Ishikawa (cell line): Measurements from ENCODE around the gene SLC28A1.

Experiments used
- CEBPB ChIP-seq: IDR thresholded peaks from 2 replicates; pipeline ENCODE4 v1.6.1; 2012
- CREB1 ChIP-seq: IDR thresholded peaks from 2 replicates; pipeline ENCODE4 v1.6.1; 2012; ENCODE audit warnings: low read depth
- EGR1 ChIP-seq: IDR thresholded peaks from 2 replicates; pipeline ENCODE4 v1.6.1; 2012
- EP300 ChIP-seq: IDR thresholded peaks from 2 replicates; pipeline ENCODE4 v1.6.1; 2012; ENCODE audit warnings: borderline replicate concordance
- FOXM1 ChIP-seq: IDR thresholded peaks from 2 replicates; pipeline ENCODE4 v1.6.1; 2012; ENCODE audit warnings: low read depth, borderline replicate concordance
- NFIC ChIP-seq: IDR thresholded peaks from 2 replicates; pipeline ENCODE4 v1.6.1; 2012
- RAD21 ChIP-seq: IDR thresholded peaks from 2 replicates; pipeline ENCODE4 v1.6.1; 2012; ENCODE audit warnings: low read depth
- TAF1 ChIP-seq: IDR thresholded peaks from 2 replicates; pipeline ENCODE4 v1.6.1; 2012; ENCODE audit warnings: low read depth, mild to moderate bottlenecking
- TCF12 ChIP-seq: IDR thresholded peaks from 2 replicates; pipeline ENCODE4 v1.6.1; 2012; ENCODE audit warnings: low read depth
- TEAD4 ChIP-seq: IDR thresholded peaks from 2 replicates; pipeline ENCODE4 v1.6.1; 2012
- YY1 ChIP-seq: IDR thresholded peaks from 2 replicates; pipeline ENCODE4 v1.6.1; 2012; ENCODE audit warnings: low read depth
- ZBTB7A ChIP-seq: IDR thresholded peaks from 2 replicates; pipeline ENCODE4 v1.6.1; 2012; ENCODE audit warnings: low read depth
- TF ChIP-seq, protein P1 (sequence below): IDR thresholded peaks from 2 replicates; pipeline ENCODE4 v1.6.1; 2012
- TF ChIP-seq, protein P2 (sequence below): IDR thresholded peaks from 2 replicates; pipeline ENCODE4 v1.6.1; 2012; ENCODE audit warnings: low read depth, mild to moderate bottlenecking
- TF ChIP-seq, protein P3 (sequence below): IDR thresholded peaks from 2 replicates; pipeline ENCODE4 v1.6.1; 2012

SLC28A1 gene

DNA sequence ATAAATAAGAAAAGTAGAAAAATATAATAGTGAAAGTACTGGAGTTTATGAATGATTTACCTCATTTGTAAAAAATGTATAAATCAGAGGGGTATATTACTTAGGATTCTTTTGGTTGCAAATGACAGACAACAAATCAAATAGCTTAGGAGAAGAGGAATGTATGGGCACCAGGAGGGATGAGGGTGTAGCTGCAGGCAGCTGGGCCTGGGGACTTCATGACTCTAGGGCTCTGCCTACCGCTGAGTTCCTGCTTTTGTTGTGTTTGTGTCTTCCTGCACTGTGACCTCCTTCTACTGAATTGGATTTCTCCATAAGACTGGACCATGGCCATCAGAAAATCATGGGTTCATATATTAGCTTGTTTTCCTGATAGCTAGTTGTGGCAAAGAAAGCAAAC lies 69.3 kb downstream of the SLC28A1 start:
- no peak for TF ChIP-seq TAF1
- no peak for TF ChIP-seq EGR1
- no peak for TF ChIP-seq EP300
- TF ChIP-seq CEBPB: no peak
- TF ChIP-seq NFIC: no peak
- no peak for TF ChIP-seq FOXM1
- TF ChIP-seq, protein P1, sequence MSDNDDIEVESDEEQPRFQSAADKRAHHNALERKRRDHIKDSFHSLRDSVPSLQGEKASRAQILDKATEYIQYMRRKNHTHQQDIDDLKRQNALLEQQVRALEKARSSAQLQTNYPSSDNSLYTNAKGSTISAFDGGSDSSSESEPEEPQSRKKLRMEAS: no peak
- TF ChIP-seq ZBTB7A: no peak
- TF ChIP-seq TCF12: no peak
- no peak for TF ChIP-seq YY1
- no peak for TF ChIP-seq CREB1
- TF ChIP-seq RAD21: no peak
- TF ChIP-seq, protein P2, sequence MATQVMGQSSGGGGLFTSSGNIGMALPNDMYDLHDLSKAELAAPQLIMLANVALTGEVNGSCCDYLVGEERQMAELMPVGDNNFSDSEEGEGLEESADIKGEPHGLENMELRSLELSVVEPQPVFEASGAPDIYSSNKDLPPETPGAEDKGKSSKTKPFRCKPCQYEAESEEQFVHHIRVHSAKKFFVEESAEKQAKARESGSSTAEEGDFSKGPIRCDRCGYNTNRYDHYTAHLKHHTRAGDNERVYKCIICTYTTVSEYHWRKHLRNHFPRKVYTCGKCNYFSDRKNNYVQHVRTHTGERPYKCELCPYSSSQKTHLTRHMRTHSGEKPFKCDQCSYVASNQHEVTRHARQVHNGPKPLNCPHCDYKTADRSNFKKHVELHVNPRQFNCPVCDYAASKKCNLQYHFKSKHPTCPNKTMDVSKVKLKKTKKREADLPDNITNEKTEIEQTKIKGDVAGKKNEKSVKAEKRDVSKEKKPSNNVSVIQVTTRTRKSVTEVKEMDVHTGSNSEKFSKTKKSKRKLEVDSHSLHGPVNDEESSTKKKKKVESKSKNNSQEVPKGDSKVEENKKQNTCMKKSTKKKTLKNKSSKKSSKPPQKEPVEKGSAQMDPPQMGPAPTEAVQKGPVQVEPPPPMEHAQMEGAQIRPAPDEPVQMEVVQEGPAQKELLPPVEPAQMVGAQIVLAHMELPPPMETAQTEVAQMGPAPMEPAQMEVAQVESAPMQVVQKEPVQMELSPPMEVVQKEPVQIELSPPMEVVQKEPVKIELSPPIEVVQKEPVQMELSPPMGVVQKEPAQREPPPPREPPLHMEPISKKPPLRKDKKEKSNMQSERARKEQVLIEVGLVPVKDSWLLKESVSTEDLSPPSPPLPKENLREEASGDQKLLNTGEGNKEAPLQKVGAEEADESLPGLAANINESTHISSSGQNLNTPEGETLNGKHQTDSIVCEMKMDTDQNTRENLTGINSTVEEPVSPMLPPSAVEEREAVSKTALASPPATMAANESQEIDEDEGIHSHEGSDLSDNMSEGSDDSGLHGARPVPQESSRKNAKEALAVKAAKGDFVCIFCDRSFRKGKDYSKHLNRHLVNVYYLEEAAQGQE: no peak
- TF ChIP-seq, protein P3, sequence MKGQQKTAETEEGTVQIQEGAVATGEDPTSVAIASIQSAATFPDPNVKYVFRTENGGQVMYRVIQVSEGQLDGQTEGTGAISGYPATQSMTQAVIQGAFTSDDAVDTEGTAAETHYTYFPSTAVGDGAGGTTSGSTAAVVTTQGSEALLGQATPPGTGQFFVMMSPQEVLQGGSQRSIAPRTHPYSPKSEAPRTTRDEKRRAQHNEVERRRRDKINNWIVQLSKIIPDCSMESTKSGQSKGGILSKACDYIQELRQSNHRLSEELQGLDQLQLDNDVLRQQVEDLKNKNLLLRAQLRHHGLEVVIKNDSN: no peak
- no peak for TF ChIP-seq TEAD4

DNA sequence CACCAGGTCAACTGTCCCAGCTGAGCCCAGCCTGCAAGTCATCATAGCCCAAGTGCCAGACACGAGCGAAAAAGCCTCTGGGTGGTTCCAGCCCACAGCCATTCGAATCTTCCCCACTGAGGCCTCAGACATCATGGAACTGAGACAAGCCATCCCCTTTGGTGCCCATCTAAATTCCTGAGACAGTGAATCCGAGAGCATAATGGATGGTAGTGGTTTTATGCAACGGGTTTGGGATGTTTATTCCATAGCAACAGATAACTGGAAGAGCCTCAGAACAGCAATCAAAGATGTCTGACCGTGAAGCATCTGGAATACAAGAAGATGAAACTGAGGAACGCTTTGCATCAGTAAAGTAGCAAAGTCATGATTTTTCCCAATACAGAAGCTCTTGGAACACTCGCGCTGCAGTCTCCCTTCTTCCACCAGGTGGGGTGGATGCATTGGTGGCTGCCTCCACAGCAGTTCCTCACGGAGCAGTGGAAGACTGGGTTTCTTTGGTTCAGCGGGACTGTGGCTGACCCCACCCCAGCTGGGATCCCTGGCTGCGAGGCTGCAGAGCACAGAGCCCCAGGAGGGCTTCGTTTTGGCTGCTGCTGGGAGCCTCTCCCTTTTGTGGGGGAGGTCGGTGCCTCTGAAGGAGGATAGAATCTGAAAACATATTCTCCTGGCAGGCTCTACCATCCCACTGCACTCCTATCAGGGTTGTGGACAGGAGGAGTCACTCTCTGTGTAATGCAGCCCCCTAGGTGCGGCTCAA lies 70.8 kb downstream of the SLC28A1 start:
- TF ChIP-seq TAF1 (no peak), RAD21 (peak; percentile 89)
- TF ChIP-seq, protein P1: no peak

DNA sequence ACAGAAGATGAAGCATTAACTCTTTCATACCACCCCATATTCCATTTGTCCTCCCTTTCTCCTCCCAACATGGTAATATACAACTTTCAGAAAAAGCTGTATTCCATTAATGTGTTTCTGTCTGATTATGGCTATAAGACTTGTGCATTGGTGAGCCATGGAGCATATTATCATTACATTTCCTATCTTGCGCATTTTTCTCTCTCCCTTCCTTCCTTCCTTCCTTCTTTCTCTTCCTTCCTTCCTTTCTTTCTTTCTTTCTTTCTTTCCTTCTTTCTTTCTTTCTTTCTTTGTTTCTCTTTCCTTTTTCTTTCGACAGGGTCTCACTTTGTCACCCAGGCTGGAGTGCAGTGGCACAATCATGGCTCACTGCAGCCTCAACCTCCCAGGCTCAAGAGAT lies 71.7 kb downstream of the SLC28A1 start:
- TF ChIP-seq, protein P1: no peak
- TF ChIP-seq, protein P3: no peak
- TF ChIP-seq NFIC (no peak), EGR1 (no peak), FOXM1 (no peak), TCF12 (no peak), EP300 (no peak), TAF1 (no peak), CEBPB (no peak), TEAD4 (no peak), RAD21 (no peak), CREB1 (no peak)

DNA sequence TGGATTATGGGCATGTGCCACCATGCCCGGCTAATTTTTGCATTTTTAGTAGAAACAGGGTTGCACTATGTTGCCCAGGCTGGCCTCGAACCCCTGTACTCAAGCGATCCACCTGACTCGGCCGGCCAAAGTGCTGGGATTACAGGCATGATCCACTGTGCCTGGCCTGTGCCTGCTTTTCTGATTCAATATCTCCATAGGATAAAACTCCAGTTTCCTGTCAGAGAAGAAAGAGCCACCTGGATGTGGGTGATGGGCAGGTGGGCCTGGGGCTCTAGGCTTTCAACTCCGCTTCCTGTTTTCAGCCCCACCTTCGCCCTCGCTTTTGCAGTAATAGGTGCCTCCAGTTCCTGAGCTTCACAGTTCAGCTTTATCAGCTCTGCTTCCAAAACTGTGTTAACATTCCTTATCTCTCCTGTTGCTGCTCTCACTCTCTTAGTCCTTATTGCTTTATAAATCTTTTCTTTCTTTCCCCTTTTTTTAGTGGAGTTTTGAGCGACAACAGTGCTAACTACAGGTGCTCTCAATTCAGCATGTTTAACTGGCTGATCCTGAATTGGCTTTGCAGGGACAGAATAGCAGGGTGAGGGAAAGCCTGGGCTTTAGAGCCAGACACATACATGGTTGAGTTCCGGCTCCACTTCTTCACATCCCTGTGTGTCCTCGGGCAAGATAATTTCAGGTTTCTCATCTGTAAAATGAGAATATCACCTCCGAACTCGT lies 76.1 kb downstream of the SLC28A1 start:
- TF ChIP-seq TCF12 (no peak), ZBTB7A (no peak), EP300 (no peak), FOXM1 (no peak), CREB1 (no peak), TAF1 (no peak), TEAD4 (no peak)
- TF ChIP-seq, protein P2: no peak

DNA sequence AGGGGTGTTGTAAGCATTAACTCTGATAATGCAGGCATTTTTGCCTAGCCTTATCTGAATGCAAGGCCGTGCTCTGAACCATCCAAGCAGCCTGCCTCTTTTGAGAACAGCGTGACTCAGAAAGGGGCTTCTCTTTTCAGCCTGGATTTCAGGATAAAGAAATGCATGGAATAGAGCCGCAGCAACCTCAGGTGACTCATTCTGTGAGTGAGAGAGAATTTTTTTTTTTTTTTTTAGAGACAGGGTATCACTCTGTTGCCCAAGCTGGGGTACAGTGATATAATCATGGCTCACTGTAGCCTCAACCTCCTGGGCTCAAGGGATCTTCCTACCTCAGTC lies 76.6 kb downstream of the SLC28A1 start:
- no peak for TF ChIP-seq CEBPB
- TF ChIP-seq TCF12: no peak
- TF ChIP-seq, protein P1: no peak
- TF ChIP-seq ZBTB7A: no peak
- TF ChIP-seq TAF1: no peak
- no peak for TF ChIP-seq EGR1
- no peak for TF ChIP-seq TEAD4
- no peak for TF ChIP-seq YY1
- TF ChIP-seq, protein P3: no peak
- TF ChIP-seq RAD21: no peak
- TF ChIP-seq CREB1: no peak
- no peak for TF ChIP-seq FOXM1
- TF ChIP-seq NFIC: no peak
- TF ChIP-seq, protein P2: no peak
- no peak for TF ChIP-seq EP300
